CD4-positive, alpha-beta T cell treated with Interleukin-4 for 4 hours (primary cell): ENCODE measurements around the gene HS3ST5.
"Not testable (repeated sequence)": the region's sequence is repeated elsewhere in the genome, so short reads cannot be mapped to it uniquely, and the experiment has no call there.

ENCODE experiments used
- DNase-seq: peaks from one replicate; pipeline ENCODE4 v3.0.0-alpha.2; 2020

The HS3ST5 gene

GRCh38 chr6:114181664-114182063 is 161.2 kb downstream of the HS3ST5 start:
- no peak for DNase-seq

DNA sequence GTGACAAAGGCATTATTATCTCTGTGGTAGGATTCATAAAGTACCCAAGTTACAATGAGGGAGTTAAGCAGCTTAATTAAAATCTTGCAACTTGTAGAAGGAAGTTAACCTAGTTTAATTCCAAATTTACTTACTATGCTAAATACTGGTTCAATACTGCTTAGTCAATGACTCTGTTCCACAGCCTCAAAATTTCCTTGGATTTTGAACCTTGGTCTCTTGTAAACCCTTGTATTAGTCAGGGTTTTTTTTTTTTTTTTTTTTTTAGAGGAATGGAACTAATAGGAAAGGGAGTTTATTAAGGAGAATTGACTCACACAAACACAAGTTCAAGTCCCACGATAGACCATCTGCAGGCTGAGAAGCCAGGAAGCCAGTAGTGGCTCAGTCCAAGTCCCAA is 163.4 kb downstream of the HS3ST5 start:
- no peak for DNase-seq

DNA sequence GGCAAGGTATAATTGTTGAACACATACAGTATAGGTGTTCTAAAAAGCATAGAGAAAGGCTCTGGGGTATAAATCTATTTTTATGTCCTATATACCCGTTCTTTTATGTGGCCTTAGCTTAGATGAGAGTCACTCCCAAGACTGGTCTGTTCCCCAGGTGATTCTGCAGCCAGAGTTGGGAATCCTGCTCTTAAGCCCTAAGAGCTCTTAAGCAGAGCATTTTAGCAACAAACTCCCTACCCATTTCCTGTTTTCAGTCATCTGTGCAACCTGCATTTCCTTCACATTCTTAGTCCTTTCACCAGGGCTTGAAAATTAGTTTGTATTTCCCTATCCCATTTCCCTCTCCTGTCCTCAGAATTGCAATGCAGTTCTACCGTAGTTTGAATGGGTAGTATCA is 166.1 kb downstream of the HS3ST5 start:
- no peak for DNase-seq

DNA sequence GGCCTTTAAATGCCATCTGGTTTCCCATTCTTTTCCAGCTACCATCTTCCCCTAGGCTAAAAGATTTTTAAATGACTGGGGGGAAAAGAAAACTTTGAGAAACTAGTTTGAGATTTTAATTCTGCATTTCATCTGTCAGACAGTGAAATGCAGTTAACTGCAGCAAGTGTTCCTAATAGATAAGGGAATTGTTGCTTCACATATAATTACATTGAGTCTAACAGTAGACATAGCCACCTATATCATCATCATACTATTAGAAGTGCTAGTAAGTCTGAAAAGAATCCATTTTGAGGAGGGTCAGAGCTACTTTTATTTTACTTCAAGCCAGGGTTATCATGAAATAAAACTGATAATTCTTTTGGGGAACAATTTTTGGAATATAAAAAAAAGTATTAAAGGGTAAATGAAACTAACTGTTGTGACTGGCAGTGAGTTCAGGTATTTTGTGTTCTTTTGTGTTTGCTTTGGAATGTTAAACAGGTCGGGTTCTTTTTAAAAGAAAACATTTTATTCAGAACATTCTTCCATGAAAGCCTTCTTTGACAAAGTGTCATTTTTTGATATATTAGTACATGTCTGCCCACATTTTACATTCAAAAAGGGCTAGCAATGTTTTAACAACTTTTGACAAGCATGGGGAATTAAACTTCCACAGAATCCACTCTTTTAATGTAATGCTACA is 170.1 kb downstream of the HS3ST5 start:
- DNase-seq, result no peak

DNA sequence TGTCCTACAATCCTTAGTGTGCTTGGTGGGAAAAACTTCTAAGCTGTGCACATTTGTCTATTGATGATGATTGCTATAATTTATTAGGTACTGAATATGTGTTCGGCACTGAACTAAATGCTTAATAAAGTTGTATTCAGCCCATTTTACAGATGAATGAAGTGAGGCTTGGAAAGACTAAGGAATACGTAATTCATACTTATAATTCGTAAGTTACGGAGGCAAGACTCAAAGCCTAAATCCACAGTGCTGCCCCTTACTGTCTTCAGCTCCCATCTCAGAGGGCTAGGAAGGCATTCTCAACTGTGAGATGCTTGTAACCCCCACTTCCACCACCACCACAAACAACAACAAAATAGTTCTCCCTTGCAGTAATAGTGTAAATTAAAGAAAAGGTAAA is 171.3 kb downstream of the HS3ST5 start:
- no peak for DNase-seq

DNA sequence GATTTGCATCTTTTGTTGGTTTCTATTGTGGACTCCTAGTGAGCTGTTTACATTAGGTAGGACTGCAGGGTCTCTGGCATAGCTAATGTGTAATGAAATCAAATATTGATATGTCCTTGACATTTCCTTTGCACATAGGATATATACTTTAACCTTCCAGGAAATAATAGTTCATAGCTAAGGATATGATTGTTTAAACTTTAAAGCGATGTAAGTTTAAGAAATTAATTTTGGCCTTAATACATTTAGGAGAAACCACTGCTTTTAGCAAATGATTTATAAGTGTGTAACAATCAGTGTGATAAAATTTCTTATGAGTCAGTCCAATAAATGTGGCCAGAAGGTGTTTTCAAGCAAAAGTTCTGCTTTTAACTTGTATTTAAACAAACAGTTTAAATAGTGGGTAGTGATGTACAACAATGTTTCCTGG is 171.8 kb downstream of the HS3ST5 start:
- DNase-seq, result no peak

- no peak for DNase-seq
Observed at GRCh38 chr6:114170372-114170771, 172.5 kb downstream of the HS3ST5 start.

- DNase-seq, result no peak
Observed at GRCh38 chr6:114169763-114170162, 173.1 kb downstream of the HS3ST5 start.

DNA sequence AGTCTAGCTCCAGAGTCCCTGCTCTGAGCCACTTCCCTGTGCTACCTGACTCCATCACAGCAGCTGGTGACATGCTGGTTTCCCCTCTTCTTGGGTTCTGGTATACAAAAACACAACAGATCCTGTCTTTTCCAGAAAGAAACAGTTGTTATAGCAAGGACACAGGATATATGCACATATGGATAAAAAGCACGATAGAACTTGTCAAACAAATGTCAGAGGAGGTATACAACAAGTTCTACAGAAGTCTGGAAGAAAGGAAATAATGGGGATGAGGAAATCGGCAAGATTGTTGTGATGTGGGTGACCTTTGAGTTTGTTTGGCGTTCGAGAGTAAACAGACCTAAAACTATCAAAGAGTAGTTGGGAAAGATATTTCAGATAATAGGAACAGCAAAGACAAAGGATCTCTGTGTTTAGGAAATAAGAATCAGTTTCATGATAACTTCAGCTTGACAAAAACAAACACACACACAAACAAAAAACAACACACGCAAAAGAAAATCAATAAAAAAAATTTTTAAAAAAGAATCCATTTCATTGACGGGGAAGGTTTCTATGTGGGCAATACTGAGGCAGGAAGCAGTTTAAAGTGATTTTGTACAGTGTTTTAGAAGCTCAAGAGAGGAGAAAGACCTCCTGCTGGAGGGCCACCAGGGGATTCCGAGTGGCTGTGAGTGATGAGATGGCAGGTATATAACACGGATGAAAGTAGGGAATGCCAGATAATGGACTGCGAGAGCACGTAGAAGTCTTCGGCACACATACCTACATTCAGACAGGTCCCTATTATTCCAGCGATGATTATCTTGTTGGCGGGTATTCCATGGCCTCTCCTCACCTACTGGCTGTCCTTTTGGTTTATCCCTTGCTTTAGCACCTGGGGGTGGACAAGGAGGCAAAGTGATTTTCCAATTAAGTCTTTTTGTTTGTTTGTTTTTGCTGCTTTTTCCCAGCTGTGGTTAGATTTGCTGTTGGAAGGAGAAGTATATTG is 174.9 kb downstream of the HS3ST5 start:
- no peak for DNase-seq

DNA sequence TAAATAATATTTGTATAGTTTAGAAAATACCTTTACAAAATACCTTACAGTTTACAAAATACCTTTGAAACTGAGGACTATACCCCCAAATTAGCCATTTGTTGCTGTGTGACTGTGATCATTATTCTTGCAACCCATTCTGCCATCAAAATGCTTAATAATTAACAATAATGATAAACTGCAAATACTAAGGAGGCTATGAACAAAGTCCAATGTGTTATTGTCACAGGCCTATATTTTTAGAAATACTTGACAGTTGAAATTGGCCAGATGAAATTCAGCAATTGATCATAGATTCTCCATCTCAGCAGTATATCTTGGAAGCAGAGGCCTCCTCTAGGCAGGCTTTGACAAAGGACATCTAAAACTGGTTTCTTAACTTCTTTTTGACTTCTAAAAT is 178.6 kb downstream of the HS3ST5 start:
- no peak for DNase-seq

- no peak for DNase-seq
Observed at GRCh38 chr6:114162691-114163347, 180.0 kb downstream of the HS3ST5 start.

GRCh38 chr6:114160881-114161280 is 181.9 kb downstream of the HS3ST5 start:
- no peak for DNase-seq

GRCh38 chr6:114159727-114160126 is 183.1 kb downstream of the HS3ST5 start:
- DNase-seq, result no peak

DNA sequence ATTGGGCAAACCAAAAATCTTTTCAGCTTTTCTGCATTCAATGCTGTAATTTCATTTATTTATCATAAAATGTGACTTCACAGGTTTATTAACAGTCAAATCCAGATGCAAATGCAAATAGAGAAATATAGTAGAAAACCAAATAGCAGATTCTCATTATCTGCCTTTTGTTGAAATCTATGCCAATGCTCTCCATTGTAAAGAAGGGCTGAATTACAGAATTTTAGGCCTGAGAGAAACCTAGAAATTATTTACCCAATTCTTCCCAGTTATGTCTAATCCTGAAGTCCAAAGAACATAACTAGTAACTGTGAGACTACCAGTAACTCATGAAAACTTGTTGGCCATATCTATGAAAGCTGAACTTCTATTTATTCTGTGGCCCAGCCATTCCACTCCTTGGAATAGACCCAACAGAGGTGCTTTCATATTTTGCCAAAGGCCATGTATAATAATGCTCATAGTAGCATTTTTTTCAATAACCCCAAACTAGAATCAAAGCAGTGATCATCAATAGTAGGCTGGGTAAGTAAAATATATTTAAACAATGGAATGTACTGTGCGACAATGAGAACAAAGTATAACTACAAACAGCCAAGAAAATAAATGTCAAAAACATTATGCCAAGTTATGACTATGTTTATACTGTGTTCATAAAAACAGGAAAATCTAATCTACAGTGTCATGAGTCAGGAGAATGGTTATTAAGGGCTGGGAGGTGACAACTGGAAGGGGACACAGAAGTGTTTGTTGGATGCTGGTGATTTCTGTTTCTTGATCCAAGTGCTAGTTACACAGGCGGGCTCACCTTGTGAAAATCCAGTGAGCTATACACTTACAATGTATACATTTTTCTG is 183.8 kb downstream of the HS3ST5 start:
- DNase-seq, result no peak

GRCh38 chr6:114158411-114158810 is 184.4 kb downstream of the HS3ST5 start:
- DNase-seq, result no peak

- DNase-seq, result no peak
Observed at GRCh38 chr6:114157848-114158247, 185.0 kb downstream of the HS3ST5 start.

DNA sequence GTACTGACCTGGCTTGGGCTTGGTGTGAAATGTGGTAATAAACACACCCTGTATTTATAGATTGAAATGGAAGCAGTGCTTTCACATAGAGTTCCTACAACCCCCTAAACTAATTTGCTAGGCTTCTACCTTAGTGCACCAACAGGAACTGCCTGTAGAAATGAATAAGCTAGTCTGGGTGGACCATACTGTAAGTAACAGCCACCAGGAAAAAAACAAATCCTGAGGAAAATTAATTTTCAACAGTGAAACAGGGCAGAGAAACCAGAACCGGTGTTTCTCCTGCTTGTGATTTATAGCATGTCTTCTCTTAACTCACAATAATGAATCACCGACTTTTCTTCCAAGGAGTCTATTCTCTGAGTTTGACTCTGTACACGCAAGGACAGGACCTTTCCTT is 187.1 kb downstream of the HS3ST5 start:
- DNase-seq, result no peak

DNA sequence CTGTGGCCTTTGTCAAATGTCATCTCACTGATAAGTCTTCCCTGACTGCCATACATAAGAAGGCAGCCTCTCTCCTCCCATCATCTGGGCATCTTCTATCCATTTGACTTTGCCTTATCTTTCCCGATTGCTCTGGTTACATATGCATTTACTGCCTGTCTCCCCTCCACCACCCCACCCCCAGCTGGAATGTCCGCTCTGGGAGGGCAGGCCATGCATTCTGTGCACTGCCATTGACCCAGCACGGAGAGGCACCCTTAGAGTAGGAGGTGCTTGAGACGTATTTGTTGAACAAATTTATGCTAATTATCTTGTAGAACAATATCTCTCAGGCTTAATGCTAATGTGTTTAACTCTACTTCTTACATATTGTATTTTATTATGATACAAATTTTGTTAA is 188.0 kb downstream of the HS3ST5 start:
- DNase-seq, result no peak

GRCh38 chr6:114153448-114153847 is 189.4 kb downstream of the HS3ST5 start:
- DNase-seq, result no peak

DNA sequence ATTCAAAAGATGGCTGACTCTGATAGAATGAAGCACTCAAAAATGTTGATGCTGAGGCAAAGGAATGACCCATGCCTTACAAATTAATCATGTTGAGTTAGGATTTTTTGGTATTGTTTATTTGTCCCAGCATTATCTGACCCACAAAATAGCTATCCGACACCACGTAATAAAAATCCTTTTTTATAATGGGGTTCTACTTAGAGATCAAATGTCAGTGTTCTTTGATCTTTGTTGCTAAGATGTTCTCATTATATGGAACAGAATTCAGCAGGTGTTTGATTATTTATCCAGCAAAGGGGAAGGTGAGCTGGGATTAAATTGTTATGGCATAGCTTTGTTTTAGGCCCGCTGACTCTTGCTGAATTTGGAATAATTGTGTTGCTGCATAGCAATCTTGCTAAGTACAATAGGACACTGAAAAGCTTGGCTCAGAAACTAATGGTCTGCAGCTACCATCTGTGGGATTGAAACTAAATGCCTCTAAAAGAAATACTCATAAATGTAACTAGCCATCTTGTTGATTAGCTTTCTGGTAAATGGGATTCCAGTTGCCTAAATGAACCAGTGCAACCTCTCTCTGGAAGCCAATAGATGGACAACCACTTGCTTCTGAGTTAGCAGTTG is 191.6 kb downstream of the HS3ST5 start:
- DNase-seq, result no peak

- not testable (repeated sequence) for DNase-seq
Observed at GRCh38 chr6:114149182-114149581, 193.6 kb downstream of the HS3ST5 start.
